Body of pancreas (tissue), 4 donors: Measurements from ENCODE around the gene PIP.

ENCODE experiments used
- CTCF ChIP-seq, 7 experiments: fragments of 450-650 bp in 4 of 7; fragments of 200-600 bp in 3 of 7; sonication (generic) in 3 of 7; IDR thresholded peaks; one replicate each; pipeline ENCODE4 v1.5.1; 2016 to 2019; ENCODE audit warnings: antibody characterized with exemption in 7 of 7
- POLR2A ChIP-seq, 3 donors: fragments of 450-650 bp; IDR thresholded peaks; one replicate each; pipeline ENCODE4 v1.6.1; 2016; ENCODE audit warnings: antibody characterized with exemption in 3 of 3, mild to moderate bottlenecking in 2 of 3

GRCh38 chr7:143131781-143132180 lies at the start of gene PIP:
- TF ChIP-seq POLR2A (IDR thresholded peaks at IDR 0.05) (no peak), CTCF (IDR thresholded peaks at IDR 0.05) (no peak)
